ENCODE data around the gene ANKRD17. TPM values are rescaled to one million over a fixed set of nuclear protein-coding genes. Genes with fewer than 3 reads are reported as not detected.

The ANKRD17 gene
- total RNA-seq, 1 experiment from 2014 or later, result 66.8 TPM

DNA sequence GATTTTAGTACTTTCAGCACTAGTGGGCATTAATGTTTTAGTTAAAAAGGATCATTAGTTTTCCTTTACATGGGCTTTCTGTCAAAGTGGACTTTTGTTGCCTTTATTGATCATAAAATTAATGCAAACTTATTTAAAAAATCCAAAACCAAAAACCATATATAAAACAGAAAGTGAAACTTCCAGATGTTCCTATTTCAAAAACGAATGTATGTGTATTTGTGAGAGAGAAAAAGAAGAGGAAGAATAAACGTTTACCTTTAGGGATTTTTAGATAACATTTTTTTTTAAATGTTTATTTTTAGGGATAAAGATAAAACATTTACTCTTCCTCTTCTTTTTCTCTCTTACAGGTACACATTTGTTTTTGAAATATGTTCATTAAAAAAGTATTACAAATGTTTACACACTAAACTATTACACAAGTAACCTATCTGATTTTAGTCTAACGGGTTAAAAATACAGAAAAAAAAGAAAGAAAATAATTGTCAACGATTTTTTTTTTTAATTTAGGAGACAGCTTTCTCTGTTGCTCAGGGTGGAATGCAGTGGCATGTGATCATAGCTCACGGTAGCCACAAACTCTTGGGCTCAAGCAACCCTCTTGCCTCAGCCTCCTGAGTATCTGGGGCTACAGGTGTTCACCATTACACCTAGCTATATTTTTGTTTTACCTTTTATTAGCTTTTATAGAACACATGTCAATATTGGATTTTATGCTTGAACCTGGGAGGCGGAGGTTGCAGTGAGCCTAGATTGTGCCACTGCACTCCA, 172.3 kb downstream of the ANKRD17 start:
- intact Hi-C loops (cut with micrococcal nuclease; ENCODE audit: unreplicated experiment), result no loop called here
- H3K27me3 Mint-ChIP-seq (ENCODE audit: insufficient read depth, unreplicated experiment), result no peaks in the 10 kb centered on the region
- DNase-seq, result no peak
- H3K27me3 ChIP-seq (replicated peaks; ENCODE audit: control insufficient read depth, insufficient read depth, low read length), result no peaks in the 10 kb centered on the region
- H3K27ac Mint-ChIP-seq (ENCODE audit: unreplicated experiment), result no peak overlapping the region
- H3K4me1 ChIP-seq, result no peaks in the 10 kb centered on the region
- H3K4me1 Mint-ChIP-seq (ENCODE audit: low read depth, unreplicated experiment), result no peaks in the 10 kb centered on the region
- peaks cover 56% of the 10 kb centered on the region for H3K36me3 Mint-ChIP-seq (ENCODE audit: insufficient read depth, unreplicated experiment)
- ChIA-PET CTCF (no interaction called here), POLR2A (no interaction called here)
- no peaks in the 10 kb centered on the region for H3K9me3 Mint-ChIP-seq (ENCODE audit: unreplicated experiment)
- H3K4me3 ChIP-seq (ENCODE audit: low read depth, low read length), result no peak overlapping the region
- H3K9me3 ChIP-seq, result no peaks in the 10 kb centered on the region
- no peaks in the 10 kb centered on the region; the same call in none of the 2 replicates for H3K36me3 ChIP-seq (ENCODE audit: control insufficient read depth, insufficient read depth, low read length)
- TF ChIP-seq CTCF (IDR thresholded peaks at IDR 0.05; ENCODE audit: insufficient read depth in 1 of 2, low read depth in 1 of 2, low read length in 1 of 2, severe bottlenecking in 1 of 2, unreplicated experiment in 1 of 2), result no peak
- H3K4me3 Mint-ChIP-seq (ENCODE audit: unreplicated experiment), result no peak overlapping the region
- BruUV-seq (replicated peaks), result no TSS peak

GRCh38 chr4:73080789-73081188, 177.8 kb downstream of the ANKRD17 start:
- Mint-ChIP-seq H3K27me3 (ENCODE audit: insufficient read depth, unreplicated experiment) (no peaks in the 10 kb centered on the region), H3K27ac (ENCODE audit: unreplicated experiment) (no peak overlapping the region), H3K4me3 (ENCODE audit: unreplicated experiment) (no peak overlapping the region), H3K4me1 (ENCODE audit: low read depth, unreplicated experiment) (no peaks in the 10 kb centered on the region), H3K9me3 (ENCODE audit: unreplicated experiment) (no peaks in the 10 kb centered on the region), H3K36me3 (ENCODE audit: insufficient read depth, unreplicated experiment) (peaks cover 79% of the 10 kb centered on the region)
- H3K4me3 ChIP-seq (ENCODE audit: low read depth, low read length), result no peak overlapping the region
- H3K36me3 ChIP-seq (ENCODE audit: control insufficient read depth, insufficient read depth, low read length), result no peaks in the 10 kb centered on the region; the same call in 1 of the 2 replicates
- H3K27me3 ChIP-seq (replicated peaks; ENCODE audit: control insufficient read depth, insufficient read depth, low read length), result no peaks in the 10 kb centered on the region
- BruUV-seq (replicated peaks), result no TSS peak
- intact Hi-C loops (cut with micrococcal nuclease; ENCODE audit: unreplicated experiment), result no loop called here
- POLR2A ChIA-PET, result interaction anchor here (0.6 kb wide), 1 partner anchor 8 kb away, joined by 3 read pairs; no protein-coding TSS in a partner anchor
- CTCF ChIA-PET, result no interaction called here
- TF ChIP-seq CTCF (IDR thresholded peaks at IDR 0.05; ENCODE audit: insufficient read depth in 1 of 2, low read depth in 1 of 2, low read length in 1 of 2, severe bottlenecking in 1 of 2, unreplicated experiment in 1 of 2), result no peak
- H3K9me3 ChIP-seq, result no peaks in the 10 kb centered on the region
- DNase-seq, result no peak
- no peaks in the 10 kb centered on the region for H3K4me1 ChIP-seq

DNA sequence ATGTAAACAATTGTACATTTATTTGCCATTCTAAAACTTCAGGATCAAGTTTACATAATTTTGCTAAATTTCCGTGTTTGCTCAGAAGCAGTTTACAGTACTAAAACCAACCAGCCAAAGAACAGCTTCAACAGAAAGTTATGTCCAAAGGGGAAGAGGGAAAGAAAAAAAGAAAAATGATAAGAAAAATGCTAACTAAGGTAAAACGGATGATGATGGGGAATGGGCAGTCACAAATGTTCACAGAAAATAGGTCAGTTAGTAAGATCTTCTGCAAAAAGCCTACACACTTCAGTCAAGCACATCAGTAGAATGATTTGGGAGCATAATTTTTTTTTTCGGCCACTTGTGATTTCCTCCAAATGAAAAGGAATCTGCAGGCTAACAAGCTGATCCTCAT, 182.8 kb downstream of the ANKRD17 start:
- Mint-ChIP-seq H3K4me3 (ENCODE audit: unreplicated experiment) (no peak overlapping the region), H3K27ac (ENCODE audit: unreplicated experiment) (no peak overlapping the region), H3K4me1 (ENCODE audit: low read depth, unreplicated experiment) (no peaks in the 10 kb centered on the region), H3K9me3 (ENCODE audit: unreplicated experiment) (no peaks in the 10 kb centered on the region), H3K36me3 (ENCODE audit: insufficient read depth, unreplicated experiment) (peaks cover 42% of the 10 kb centered on the region), H3K27me3 (ENCODE audit: insufficient read depth, unreplicated experiment) (no peaks in the 10 kb centered on the region)
- BruUV-seq (replicated peaks), result TSS peak; percentile 46
- intact Hi-C loops (cut with micrococcal nuclease; ENCODE audit: unreplicated experiment), result no loop called here
- TF ChIP-seq CTCF (IDR thresholded peaks at IDR 0.05; ENCODE audit: insufficient read depth in 1 of 2, low read depth in 1 of 2, low read length in 1 of 2, severe bottlenecking in 1 of 2, unreplicated experiment in 1 of 2), result no peak
- Histone ChIP-seq H3K27me3 (replicated peaks; ENCODE audit: control insufficient read depth, insufficient read depth, low read length) (no peaks in the 10 kb centered on the region), H3K9me3 (no peaks in the 10 kb centered on the region), H3K4me3 (ENCODE audit: low read depth, low read length) (no peak overlapping the region), H3K36me3 (ENCODE audit: control insufficient read depth, insufficient read depth, low read length) (no peaks in the 10 kb centered on the region), H3K4me1 (no peaks in the 10 kb centered on the region)
- CTCF ChIA-PET, result no interaction called here
- POLR2A ChIA-PET, result no interaction called here
- DNase-seq, result no peak

Data from Caco-2 (cell line).